Measurements from ENCODE around the gene PARD6B. TPM values are rescaled to one million over a fixed set of nuclear protein-coding genes. Genes with fewer than 3 reads are reported as not detected.

The PARD6B gene
- total and polyA plus RNA-seq, 2 of the 4 experiments (the other 2 are of a cell fraction), result 0.17 to 0.90 TPM

- Histone ChIP-seq H3K9me1 (ENCODE audit: insufficient read depth, low read length) (peaks cover 4% of the 10 kb centered on the region; the same call in 1 of the 2 replicates), H3K36me3 (ENCODE audit: control insufficient read depth, insufficient read depth, low read length) (no peaks in the 10 kb centered on the region), H2BK20ac (ENCODE audit: low read depth, low read length) (peak overlapping the region; percentile 51; the same call in 1 of the 2 replicates), H4K8ac (ENCODE audit: low read depth in 2 of 2, low read length in 2 of 2) (peak overlapping the region in 1 of 2 experiments; percentile 47; a peak in 1 of 4 replicates), H3K4me3 (ENCODE audit: insufficient read depth, low read depth, low read length) (no peak overlapping the region), H2BK120ac (ENCODE audit: low read depth, low read length) (peak overlapping the region; percentile 71), H3K56ac (ENCODE audit: extremely low read depth, insufficient read depth, low read length) (no peak overlapping the region), H2AFZ (replicated peaks; ENCODE audit: low read length, poor library complexity) (no peak overlapping the region), H2BK15ac (ENCODE audit: low read depth, low read length) (peak overlapping the region; percentile 38; the same call in 1 of the 3 replicates), H2AK5ac (ENCODE audit: low read depth, low read length) (peak overlapping the region; percentile 56; the same call in 1 of the 2 replicates), H3K9me3 (ENCODE audit: control insufficient read depth, insufficient read depth, low read length) (no peaks in the 10 kb centered on the region), H3K4ac (ENCODE audit: low read depth, low read length) (peak overlapping the region; percentile 71; the same call in 1 of the 2 replicates), H3K18ac (ENCODE audit: low read depth, low read length) (peak overlapping the region; percentile 47; the same call in 1 of the 2 replicates), H3K4me2 (ENCODE audit: low read depth, low read length) (no peak overlapping the region), H3K14ac (replicated peaks; ENCODE audit: low read depth, low read length) (no peak overlapping the region), H3K79me1 (ENCODE audit: low read depth in 1 of 2, low read length in 2 of 2) (peaks cover 0 to 4% of the 10 kb centered on the region in 2 experiments; a peak in 1 of 4 replicates), H3K9ac (ENCODE audit: low read depth, low read length) (no peak overlapping the region), H2BK5ac (ENCODE audit: low read depth, low read length, poor library complexity, severe bottlenecking) (no peak overlapping the region), H3K27me3 (ENCODE audit: control insufficient read depth, insufficient read depth, low read length) (no peaks in the 10 kb centered on the region), H3K23ac (ENCODE audit: low read depth, low read length) (peak overlapping the region; percentile 60; the same call in 1 of the 2 replicates), H3K4me1 (ENCODE audit: control insufficient read depth, insufficient read depth, low read length) (peaks cover 17% of the 10 kb centered on the region), H3K27ac (ENCODE audit: insufficient read depth, low read length) (no peak overlapping the region), H4K91ac (ENCODE audit: insufficient read depth, low read depth, low read length) (no peak overlapping the region), H4K5ac (ENCODE audit: low read depth, low read length) (no peak overlapping the region; the same call in 1 of the 2 replicates), H2AK9ac (replicated peaks; ENCODE audit: low read depth, low read length, poor library complexity) (no peak overlapping the region), H4K20me1 (ENCODE audit: insufficient read depth, low read length) (no peaks in the 10 kb centered on the region)
- in situ Hi-C loops (cut with MboI; ENCODE audit: low sequenced_read_pairs) (loop anchor here (5.0 to 10.0 kb wide), 3 partner anchors 111 to 558 kb away; no protein-coding TSS in a partner anchor), dilution Hi-C loops (cut with HindIII; ENCODE audit: low sequenced_read_pairs, unreplicated experiment) (no loop called here), intact Hi-C loops (cut with micrococcal nuclease) (loop anchor here (5.0 to 10.0 kb wide), 2 partner anchors 278 to 556 kb away; no protein-coding TSS in a partner anchor)
- ATAC-seq (ENCODE audit: low read depth) (no peak), DNase-seq (no peak)
- no TSS peak for BruUV-seq (replicated peaks)
- TF ChIP-seq NFE2L2 (IDR thresholded peaks at IDR 0.05; ENCODE audit: low read depth, low read length) (no peak), MAZ (IDR thresholded peaks at IDR 0.05; ENCODE audit: borderline replicate concordance, low read depth, low read length) (no peak), MAFK (IDR thresholded peaks at IDR 0.05; ENCODE audit: low read depth, low read length) (no peak), MXI1 (IDR thresholded peaks at IDR 0.05; ENCODE audit: borderline replicate concordance, low read depth, low read length) (no peak), POLR2A (IDR thresholded peaks at IDR 0.05; ENCODE audit: low read depth, low read length) (no peak), CTCF (conservative IDR thresholded peaks at IDR 0.05; ENCODE audit: low read depth, low read length) (no peak), SMC3 (IDR thresholded peaks at IDR 0.05; ENCODE audit: low read depth, low read length) (no peak), CEBPB (IDR thresholded peaks at IDR 0.05; ENCODE audit: low read depth, low read length) (no peak), RFX5 (IDR thresholded peaks at IDR 0.05; ENCODE audit: low read depth, low read length) (no peak), BHLHE40 (IDR thresholded peaks at IDR 0.05; ENCODE audit: low read depth, low read length) (no peak)
- TF ChIP-seq, protein P1, sequence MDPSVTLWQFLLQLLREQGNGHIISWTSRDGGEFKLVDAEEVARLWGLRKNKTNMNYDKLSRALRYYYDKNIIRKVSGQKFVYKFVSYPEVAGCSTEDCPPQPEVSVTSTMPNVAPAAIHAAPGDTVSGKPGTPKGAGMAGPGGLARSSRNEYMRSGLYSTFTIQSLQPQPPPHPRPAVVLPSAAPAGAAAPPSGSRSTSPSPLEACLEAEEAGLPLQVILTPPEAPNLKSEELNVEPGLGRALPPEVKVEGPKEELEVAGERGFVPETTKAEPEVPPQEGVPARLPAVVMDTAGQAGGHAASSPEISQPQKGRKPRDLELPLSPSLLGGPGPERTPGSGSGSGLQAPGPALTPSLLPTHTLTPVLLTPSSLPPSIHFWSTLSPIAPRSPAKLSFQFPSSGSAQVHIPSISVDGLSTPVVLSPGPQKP (IDR thresholded peaks at IDR 0.05; ENCODE audit: borderline replicate concordance, low read depth, low read length), result no peak
- ChIA-PET CTCF (no interaction called here), POLR2A (ENCODE audit: unreplicated experiment) (no interaction called here)
- 60% methylated on average over 1 of the region's 4 CpGs; no CpG with 5 or more reads in 1 of the 2 experiments for WGBS, 2 experiments (ENCODE audit: extremely low coverage in 2 of 2, insufficient read length in 1 of 2)
These were observed 11.7 kb downstream of the PARD6B start for GRCh38 chr20:50743087-50743486.
